Stimulated activated CD8-positive, alpha-beta memory T cell treated with anti-CD3 and anti-CD28 coated beads, Interleukin-4, amount 100 ng/mL, for 1 hour (primary cell): ENCODE results near the gene KAZN.

Experiments used
- DNase-seq, 2 donors: peaks; one replicate each; pipeline ENCODE4 v3.0.0-alpha.2; 2020; ENCODE audit warnings: low read depth in 2 of 2, low spot score in 1 of 2

Gene KAZN

DNA sequence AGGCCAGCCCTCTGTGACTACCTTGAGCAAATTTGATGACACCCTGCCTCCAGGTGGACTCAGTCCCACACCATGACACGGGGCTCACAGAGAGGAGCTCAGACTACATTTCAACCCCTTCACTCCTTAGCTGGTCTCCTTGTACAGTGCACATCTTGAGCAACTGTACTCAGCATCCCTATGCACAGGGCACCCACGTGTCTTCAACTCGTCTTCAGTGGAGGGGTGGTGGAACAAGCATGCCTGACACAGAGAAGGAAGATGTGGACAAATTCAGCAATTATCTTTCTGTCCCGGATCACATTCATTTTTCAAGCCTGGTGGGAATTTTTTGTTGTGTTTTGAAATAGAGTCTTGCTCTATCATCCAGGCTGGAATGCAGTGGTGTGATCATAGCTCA, 213.7 kb downstream of the KAZN start:
- DNase-seq: no peak

DNA sequence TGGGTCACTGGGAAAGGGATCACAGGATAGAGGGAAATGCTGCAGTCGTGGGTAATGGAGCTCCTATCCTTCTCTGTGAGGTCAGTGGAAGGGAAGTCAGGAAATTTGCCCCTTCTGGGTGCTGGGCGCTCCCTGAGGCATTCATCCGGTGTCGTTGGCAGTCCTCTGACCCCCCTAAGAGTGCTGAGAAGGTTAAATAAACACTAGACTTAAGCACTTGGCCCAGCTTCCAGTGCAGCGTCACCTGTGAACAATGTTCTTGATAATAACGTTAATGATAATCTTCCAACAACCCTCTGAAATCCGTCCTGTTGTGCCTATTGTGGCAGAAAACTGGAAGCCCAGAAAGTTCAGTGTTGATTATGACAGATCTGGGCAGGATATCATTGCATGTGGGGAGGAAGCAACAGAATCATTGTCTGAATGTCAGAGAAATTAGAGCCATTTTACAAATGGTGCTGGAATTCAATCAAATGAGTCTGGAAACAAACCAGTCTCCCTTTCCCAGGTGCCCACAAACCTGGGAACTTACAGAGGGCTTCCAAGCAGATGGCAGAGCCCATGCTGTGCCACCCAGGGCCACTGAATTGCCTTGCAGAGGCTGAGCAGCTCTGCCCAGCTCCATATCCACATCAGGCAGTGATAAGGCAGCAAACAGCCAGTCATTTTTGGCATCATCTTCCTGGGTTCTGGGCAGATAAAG, 216.8 kb downstream of the KAZN start:
- no peak for DNase-seq

DNA sequence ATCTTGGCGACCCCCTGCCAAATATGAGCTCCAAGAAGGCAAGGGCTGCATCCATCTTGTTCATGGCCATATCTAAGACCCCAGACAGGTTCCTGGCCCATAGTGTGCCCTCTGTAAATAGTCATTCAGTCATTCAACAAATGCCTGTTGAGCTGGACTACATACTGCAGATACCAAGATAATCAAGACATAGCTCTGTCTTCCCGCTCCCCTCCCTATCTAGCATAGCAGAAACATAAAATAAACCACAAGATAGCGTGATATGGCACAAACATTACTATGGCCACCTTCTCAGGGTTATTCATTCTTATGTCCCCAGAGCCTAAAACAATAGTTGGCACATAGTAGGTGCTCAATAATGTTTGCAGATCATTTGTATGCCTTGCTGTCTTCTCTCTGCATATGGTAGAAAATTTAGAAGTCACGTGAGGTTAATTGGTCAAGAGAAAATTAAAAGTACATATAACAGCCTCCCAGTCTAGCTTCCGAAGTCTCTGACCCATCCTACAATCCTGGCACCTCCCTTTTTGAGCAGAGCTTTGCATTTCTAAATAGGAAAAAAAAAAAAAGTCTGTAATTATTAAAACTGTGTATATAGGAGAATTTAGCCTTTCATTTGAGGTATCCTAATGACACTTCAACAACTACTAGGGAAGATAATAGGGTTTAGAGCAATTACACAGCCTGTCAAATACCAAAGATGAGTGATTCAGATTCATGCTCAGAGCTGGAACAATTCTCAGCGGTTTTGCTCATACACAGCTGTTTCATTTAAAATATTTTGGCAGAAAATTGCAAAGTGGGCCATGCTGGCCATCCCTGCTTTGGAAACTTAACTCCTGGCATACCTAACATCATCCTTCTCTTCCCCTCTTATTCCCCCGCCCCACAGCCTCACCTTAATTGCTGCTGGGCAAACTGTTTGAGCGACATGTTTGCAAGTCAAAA, 219.0 kb downstream of the KAZN start:
- DNase-seq: no peak

DNA sequence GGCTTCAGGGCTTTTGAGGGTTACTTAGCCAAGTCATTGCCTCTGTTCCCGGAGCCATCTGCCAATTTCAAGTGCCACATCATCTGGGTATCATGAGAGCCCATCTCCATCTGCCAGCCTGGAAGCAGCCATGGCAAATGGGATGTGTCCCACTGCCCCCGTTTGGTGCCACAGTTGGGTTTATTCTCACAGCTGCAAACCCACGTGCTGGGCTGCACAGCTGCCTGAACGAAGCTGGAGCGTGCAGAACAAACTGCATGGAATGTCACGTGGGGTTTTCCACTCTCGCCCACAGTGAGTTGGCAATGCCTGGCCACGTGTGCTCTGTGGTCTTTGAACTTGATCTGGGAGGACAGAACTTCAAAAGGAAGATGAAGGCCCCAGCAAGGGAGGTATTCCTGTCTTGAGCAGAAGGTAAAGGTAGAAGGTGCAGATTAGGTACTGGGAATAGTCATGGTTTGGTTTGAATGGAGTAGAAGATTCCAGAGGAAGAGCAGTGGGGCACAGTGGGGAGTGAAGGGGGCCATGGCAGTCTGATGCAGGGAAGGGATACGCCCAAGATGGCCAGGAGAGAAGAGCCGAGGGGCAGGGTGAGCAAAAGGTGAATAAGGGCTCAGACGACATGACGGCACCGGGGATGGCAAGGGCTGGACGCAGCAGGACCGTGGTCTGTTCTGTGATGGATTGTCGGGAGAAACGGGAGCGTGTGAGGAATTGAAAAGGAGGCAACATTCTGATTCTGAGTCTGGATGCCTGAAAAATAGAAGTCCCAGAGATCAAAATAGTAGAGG, 222.0 kb downstream of the KAZN start:
- DNase-seq: no peak

DNA sequence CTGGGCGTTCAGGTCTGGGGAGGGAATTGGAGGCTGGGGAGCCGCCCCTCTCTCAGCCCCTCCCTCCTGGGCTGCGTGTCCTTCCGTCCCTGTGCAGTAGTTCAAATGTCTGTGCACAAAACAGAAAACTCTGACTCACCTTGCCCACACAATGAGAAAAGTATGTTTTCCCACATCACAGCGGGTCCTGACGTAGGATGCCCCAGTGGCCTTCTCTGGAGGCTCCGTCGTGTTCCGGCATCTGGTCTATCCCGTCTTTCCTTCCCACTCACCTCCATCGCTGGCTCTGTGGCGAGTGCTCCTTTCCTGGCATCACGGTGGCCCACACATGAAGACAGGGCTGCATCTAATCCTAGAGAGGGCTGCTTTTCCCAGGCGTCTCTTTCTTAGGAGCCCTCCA, 224.0 kb downstream of the KAZN start:
- DNase-seq: no peak

DNA sequence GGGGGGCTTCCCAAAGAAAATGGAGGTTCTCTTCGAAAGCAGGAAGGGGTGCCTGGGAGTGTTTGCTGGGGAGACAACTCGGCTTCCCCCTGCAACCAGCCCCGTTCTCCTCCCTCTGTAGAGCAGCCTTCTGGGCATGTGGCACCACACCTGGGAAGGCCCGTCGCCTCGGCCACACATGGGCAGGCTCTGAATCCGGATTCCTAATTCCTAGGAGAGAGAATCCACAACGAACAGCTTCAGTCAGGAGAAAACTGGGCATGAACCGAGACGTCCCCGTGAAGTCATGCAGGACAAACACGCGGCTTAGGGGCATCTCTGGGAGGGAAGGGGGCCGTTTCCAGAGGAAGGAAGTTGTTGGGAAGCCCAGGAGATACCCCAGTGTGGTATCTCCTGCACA, 224.5 kb downstream of the KAZN start:
- no peak for DNase-seq

DNA sequence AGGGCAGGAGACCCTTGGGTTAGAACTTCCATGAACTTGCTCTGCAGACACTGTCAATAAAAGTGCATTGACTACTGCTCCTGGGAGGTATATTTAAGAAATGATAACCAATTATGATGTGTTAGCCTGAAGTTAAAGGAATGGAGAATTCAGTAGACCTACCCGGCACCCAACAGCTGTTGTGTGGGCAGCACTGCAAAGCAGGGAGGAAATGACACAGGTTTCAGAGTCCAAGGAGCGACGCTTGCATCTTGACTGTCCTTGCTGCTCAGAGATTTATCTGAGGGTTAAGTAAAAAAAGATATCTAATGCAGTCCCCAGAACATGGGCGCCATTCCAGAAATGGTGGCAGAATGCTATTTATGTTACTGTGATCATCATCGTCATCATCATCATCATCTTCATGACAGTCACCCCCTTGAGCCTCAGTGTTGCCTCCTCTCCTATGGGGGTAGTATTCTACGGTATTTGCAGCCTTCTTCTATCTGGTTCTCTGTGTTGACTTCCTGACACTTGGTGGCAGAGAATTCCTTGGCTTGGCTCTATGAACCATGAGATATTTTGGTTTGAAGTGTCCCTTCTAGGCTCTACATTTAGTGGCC, 225.9 kb downstream of the KAZN start:
- no peak for DNase-seq

DNA sequence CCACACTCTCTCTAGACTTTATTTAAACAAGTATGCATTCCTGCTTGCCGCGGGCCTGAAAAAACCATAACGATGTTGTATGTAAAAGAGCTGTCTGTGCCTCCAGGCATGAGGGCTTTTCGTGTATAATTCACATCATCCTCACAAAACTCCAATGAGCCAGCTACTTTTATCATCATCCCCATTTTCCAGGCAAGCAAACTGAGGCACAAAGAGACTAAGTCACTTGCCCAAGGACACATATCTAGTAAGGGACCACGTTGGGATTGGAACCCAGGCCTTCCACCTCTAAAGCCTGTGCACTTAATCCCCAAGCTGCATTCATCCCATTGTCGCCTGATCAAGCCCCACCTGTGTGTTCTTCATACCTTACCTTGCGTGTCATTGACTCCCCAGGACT, 226.9 kb downstream of the KAZN start:
- DNase-seq: no peak

DNA sequence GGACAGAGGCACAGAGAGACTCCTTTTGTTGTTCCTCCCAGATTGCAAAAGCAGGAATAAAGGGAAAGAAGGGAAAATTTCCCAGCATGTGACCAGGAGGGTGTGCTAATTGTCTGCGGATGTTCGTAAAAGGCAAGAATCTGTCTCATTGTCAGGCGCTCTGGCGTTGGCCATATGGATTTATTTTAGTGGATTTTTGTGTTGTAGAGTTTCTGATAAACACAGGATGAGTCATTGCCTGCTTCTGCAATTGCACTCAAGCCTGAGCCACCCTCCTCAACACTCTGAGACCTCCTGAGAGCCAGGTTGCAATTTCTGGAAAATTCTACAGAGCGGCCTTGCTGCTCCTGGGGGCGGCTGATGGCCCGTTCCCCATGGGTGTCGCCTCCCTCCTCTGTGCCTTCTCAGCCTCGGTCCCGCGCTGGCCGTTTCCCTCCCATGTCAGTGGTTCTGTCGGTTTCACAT, 227.7 kb downstream of the KAZN start:
- no peak for DNase-seq

DNA sequence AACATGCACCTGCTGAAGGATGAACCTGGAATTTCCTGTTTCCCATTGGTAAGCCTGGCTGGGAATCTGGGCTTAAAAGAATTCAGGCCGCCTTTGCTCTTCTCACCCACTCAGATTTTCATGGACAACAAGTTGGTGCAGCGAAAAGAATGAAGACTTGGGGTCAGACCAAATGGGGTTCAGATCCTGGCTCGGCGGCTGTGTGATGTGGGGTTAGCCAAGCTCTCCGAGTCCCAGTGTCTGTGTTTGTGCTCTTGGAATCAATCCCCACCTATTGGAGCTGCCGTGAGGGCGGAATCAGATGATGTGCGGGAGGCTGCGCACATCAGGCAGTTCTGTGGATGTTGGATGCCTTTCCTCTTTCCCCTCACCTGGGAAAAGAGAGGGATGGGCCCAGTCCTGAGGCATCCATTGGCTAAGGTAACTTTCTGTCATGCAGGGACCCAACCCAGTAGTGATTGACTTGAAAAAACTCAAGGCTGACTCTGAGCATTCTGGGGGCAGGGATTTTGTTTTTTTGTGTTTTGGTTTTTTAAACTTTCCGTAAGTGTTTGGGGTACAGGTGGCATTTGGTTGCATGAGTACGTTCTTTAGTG, 228.3 kb downstream of the KAZN start:
- DNase-seq: no peak

DNA sequence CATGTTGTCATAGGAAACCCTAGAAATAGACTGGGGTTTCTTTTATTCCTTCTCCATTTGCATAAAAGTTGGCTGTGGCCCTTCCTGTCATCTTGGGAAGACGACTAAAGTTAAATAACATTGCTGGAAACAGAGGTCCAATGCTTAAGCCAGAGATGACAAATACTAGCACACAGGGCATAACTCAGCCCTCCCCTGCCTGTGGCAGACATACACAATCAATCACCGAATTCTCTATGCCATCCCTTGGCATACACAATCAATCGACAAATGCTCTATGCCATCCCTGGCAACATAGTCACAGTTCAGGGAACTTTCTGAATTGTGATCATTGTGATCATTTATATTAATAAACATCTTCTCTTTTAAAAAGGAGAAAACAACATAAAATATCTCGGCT, 229.4 kb downstream of the KAZN start:
- DNase-seq: no peak

DNA sequence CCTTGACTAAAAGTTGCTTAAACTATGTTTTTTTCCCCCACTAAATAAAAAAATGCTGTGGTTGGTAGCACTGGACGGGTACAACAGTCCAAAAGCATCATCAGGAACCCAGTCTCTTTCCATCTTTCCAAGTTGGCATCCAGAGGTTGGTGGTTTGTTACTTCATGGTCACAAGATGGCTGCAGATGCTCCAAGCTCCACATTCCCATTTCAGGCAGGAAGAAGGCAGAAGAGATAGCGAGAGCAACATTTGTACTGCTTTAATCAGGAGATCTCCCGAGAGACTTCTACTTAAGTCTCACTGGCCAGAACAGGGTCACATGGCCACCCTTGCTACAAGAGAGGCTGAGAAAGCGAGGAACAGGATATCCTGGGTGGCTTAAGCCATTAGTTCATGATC, 230.2 kb downstream of the KAZN start:
- no peak for DNase-seq

DNA sequence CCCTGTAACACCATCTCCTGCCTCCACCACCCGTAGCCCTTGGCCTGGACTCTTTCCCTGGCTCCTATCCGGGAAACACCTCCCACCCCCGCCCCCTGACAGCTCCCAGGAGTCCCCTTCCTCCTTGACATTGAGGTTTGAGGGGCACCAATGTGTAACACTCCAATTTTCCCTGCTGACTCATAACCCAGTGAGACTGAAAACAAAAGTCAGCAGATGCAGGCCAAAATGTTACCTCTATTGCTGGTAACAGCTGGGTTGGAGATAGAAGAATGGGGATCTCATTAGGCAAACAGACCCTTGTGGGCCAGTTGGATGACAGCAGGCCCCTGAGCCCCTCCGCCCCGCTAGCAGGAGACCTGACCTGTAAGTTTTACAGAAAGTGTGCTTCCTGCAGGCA, 237.2 kb downstream of the KAZN start:
- DNase-seq: no peak

DNA sequence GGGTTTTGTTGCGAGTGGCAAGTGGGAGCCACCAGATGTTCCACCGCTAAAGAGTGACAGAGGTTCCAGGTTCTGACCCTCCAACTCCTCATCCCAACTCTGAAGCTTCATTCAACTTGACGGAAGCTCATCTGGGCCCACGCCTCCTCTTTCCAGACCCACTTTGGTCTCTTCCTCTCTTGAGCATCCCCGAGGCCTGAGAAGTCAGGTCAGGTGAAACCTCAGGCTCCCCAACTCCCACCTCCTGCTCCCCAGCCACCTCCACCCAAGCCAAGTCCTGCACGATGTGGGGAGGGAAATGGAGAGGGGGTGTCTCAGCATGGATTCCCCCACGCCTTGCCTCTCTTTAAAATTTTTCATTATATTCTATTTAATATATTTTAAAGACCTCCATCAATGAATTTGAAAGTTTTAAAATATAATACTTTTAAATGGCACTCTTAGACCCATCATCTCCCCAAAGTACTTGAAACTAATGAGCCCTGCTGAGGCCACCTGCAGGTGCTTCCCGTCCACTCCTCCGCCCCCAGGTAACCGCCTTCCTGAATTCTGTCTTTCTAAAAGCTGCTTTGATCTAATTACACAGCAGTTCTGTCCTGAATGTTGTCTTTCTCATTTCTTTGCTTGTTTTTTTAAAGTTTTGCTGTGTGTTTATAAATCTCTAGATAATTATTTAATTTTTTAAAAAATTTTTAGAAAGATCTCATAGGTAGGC, 238.1 kb downstream of the KAZN start:
- no peak for DNase-seq

DNA sequence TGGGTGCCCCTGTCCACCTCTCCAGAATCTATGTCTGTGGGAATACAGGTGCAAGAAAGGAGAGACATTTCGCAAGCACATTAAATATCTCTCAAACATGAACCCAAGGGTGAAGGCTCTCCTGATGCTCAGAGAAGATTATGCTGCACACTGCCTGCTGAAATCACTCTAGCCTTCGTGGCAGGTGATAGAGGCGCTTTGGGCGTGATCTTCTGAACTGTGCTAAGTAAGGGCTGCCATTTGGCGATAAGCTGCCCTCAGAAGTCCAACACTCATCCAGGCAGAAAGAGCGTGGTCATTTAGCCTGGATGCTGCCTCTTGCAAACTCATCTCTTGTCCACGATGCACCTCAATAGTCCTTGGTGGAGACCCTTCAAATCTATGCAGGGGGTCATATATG, 241.9 kb downstream of the KAZN start:
- no peak for DNase-seq

DNA sequence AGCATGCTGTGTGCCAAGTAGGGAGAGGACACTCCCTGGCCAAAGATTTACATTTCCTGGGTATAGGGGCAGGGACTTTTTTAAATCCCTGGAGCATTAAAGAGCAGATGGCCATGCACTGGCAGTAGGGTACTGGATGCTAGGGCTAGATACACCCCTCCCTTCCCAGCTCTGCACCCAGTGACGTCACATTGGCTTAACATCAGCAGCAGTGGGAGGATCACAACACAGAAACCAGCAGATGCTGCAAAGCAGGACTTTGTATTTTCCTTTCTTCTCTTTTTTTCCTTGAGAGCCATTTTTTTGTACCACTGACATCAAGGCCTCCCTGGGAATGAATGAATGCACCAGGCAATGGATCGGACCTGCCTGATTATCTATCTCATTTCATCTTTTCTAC, 243.0 kb downstream of the KAZN start:
- DNase-seq: no peak

DNA sequence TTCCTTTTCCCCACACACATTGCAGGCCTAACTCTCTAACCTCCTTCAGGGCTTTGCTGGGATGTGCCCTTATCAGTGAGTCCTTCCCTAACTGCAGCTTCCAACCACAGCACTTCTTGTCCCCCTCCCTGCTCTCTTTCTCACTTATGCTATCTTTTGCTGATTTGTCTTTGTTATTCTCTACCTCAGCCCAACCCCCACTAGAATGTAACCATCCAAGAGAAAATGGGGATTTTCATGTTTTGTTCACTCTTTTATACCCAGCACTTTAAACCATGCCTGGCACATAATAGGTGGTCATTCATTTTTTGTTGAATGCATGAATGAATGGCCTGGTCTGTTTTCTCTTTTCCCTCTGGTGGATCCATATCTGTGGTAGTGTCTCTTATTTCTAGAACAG, 243.5 kb downstream of the KAZN start:
- no peak for DNase-seq

DNA sequence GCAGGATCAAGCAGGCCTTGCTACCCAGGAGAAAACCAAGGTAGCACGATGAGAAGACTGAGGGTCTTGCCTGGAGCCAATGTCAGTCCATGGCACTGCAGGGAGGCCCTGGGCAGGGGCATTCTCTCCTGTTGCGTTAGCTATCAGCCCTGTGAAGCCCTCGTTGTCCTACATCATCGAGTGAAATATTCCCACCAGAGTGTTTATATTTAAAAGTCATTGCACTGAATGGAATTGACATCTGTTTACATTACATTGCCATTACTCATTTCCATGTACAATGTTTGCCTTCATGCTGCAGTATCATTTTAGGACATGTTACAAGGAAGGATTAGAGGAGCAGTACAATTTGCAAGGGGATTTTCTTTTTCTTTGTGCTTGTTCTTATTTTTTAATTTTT, 243.9 kb downstream of the KAZN start:
- DNase-seq: no peak

DNA sequence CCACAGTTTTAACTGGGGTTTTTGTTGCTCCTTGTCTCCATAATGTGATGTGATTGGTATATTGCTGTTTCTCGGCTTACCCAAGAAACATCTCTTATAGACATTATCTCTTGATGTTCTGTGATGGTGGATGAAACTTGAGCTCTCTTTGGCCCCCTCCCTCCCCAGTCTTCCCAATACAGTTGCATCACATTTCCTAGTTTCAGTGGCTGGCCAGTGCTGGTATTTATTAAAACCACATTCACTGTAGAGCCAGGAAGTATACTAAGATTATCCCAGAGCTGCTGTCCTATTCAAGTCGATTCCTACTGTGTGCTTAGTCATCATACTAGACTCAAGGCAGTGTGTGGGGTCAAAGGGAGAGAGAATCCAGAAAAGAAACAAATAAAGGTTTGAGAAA, 244.4 kb downstream of the KAZN start:
- DNase-seq: no peak

DNA sequence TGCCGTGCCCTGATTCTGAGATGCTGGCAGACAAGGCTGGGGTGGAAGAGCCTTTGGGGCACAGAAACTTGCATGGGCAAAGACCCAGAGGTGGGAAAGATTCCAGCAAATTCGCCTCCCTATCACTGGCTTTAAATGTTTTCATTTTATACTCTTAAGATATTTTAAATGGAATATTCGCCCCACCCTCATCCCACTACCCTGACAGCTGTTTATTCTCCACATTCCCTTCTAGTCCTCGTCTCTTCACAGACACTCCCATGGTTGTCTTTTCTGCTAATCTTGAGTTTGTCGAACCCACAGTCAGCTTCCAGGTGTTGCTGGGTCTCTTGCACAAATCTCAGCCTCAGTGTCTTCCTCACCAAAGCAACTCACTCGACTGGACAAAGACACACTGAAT, 245.0 kb downstream of the KAZN start:
- no peak for DNase-seq
